SU-DHL-6 (cell line): ENCODE data around the gene ACVR2A.

Experiments
- H2AFZ ChIP-seq: fragments of 200-600 bp; sonication (generic); 2 replicates; pipeline ENCODE4 v1.6.1; 2014; ENCODE audit warnings: low read depth, mild to moderate bottlenecking, moderate library complexity, mixed read lengths, antibody characterized with exemption, low read length; ENCODE audit not compliant: severe bottlenecking
- H3F3A ChIP-seq: fragments of 200-600 bp; shearing (Covaris generic); 2 replicates; pipeline ENCODE4 v1.6.0; 2016; ENCODE audit warnings: antibody characterized with exemption, mild to moderate bottlenecking; ENCODE audit not compliant: insufficient read depth
- H3K27ac ChIP-seq: fragments of 200-600 bp; sonication (generic); 2 replicates; pipeline ENCODE4 v1.5.1; 2016; ENCODE audit warnings: low read depth, mild to moderate bottlenecking, low read length, moderate library complexity, mixed read lengths
- H3K27me3 ChIP-seq: fragments of 200-600 bp; sonication (generic), shearing (Covaris generic); 2 replicates; pipeline ENCODE4 v1.6.0; 2014; ENCODE audit warnings: mild to moderate bottlenecking, low read length
- H3K36me3 ChIP-seq: fragments of 200-600 bp; sonication (generic); 2 replicates; pipeline ENCODE4 v1.6.1; 2014; ENCODE audit warnings: mild to moderate bottlenecking, low read length, mixed read lengths
- H3K4me2 ChIP-seq: fragments of 300-600, 200-600 bp; shearing (Covaris generic), sonication (generic); 2 replicates; pipeline ENCODE4 v1.6.0; 2014; ENCODE audit warnings: low read length, low read depth, mild to moderate bottlenecking; ENCODE audit not compliant: poor library complexity, severe bottlenecking
- H3K4me3 ChIP-seq: fragments of 200-600 bp; sonication (generic); 2 replicates; pipeline ENCODE4 v1.5.1; 2014; ENCODE audit warnings: antibody characterized with exemption, low read length, mild to moderate bottlenecking, mixed read lengths; ENCODE audit not compliant: insufficient read depth, poor library complexity, severe bottlenecking
- H3K79me2 ChIP-seq: fragments of 200-600 bp; sonication (generic); 2 replicates; pipeline ENCODE4 v1.6.1; 2014; ENCODE audit warnings: mild to moderate bottlenecking, low read length, moderate library complexity; ENCODE audit not compliant: insufficient read depth
- H3K9ac ChIP-seq: fragments of 200-600 bp; sonication (generic); 2 replicates; pipeline ENCODE4 v1.7.0; 2014; ENCODE audit warnings: mild to moderate bottlenecking, low read length
- H3K9me2 ChIP-seq: fragments of 200-600 bp; sonication (generic); replicated peaks from 2 replicates; pipeline ENCODE4 v1.6.1; 2014; ENCODE audit warnings: low read length; ENCODE audit not compliant: insufficient read depth
- H3K9me3 ChIP-seq: fragments of 200-600 bp; sonication (generic); 2 replicates; pipeline ENCODE4 v1.6.1; 2014; ENCODE audit warnings: low read length, mixed read lengths; ENCODE audit not compliant: insufficient read depth
- H4K20me1 ChIP-seq: fragments of 200-600 bp; sonication (generic); 2 replicates; pipeline ENCODE4 v1.6.1; 2014; ENCODE audit warnings: low read depth, mild to moderate bottlenecking, antibody characterized with exemption, low read length, moderate library complexity, mixed read lengths
- EZH2phosphoT487 ChIP-seq: fragments of 200-600 bp; sonication (generic), shearing (Covaris generic); conservative IDR thresholded peaks from 2 replicates; pipeline ENCODE4 v1.6.1; 2018; ENCODE audit warnings: mild to moderate bottlenecking, antibody characterized with exemption, low read length, moderate library complexity, mixed read lengths
- TF ChIP-seq, protein P1 (sequence below): fragments of 200-600 bp; sonication (generic); IDR thresholded peaks from one replicate; pipeline ENCODE4 v1.5.1; 2017; ENCODE audit warnings: antibody characterized with exemption, mild to moderate bottlenecking, low read length, moderate library complexity; ENCODE audit not compliant: insufficient read depth, poor library complexity, severe bottlenecking

The ACVR2A gene

DNA sequence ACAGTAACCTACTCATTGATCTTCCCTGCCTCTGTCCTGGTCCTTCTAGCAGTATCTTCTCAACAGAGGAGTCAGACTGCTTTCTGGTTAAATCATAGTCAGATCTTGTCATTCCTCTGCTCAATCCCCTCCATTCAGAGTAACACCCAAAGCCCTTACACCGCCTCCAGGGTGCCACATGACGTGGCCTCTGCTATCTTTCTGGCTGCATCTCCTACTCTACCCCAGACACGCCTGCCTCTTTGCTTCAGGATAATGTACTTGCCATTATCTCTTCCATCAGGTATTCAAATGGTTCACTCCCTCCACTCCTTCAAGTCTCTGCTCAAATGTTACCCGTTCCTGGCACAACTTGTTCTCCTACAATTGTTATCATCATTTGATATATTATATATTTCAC, 36.3 kb upstream of the ACVR2A start:
- no peak overlapping the region for H2AFZ ChIP-seq
- no peak overlapping the region for H3K9ac ChIP-seq
- H3F3A ChIP-seq = no peaks in the 10 kb centered on the region
- no peaks in the 10 kb centered on the region for H3K9me2 ChIP-seq
- H3K36me3 ChIP-seq = no peaks in the 10 kb centered on the region
- TF ChIP-seq, protein P1, sequence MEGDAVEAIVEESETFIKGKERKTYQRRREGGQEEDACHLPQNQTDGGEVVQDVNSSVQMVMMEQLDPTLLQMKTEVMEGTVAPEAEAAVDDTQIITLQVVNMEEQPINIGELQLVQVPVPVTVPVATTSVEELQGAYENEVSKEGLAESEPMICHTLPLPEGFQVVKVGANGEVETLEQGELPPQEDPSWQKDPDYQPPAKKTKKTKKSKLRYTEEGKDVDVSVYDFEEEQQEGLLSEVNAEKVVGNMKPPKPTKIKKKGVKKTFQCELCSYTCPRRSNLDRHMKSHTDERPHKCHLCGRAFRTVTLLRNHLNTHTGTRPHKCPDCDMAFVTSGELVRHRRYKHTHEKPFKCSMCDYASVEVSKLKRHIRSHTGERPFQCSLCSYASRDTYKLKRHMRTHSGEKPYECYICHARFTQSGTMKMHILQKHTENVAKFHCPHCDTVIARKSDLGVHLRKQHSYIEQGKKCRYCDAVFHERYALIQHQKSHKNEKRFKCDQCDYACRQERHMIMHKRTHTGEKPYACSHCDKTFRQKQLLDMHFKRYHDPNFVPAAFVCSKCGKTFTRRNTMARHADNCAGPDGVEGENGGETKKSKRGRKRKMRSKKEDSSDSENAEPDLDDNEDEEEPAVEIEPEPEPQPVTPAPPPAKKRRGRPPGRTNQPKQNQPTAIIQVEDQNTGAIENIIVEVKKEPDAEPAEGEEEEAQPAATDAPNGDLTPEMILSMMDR = no peak
- TF ChIP-seq EZH2phosphoT487 = no peak
- H3K4me3 ChIP-seq = no peak overlapping the region
- no peak overlapping the region for H3K27ac ChIP-seq
- no peaks in the 10 kb centered on the region for H3K27me3 ChIP-seq
- H3K9me3 ChIP-seq = no peaks in the 10 kb centered on the region
- H3K4me2 ChIP-seq = no peak overlapping the region
- H4K20me1 ChIP-seq = no peaks in the 10 kb centered on the region
- no peaks in the 10 kb centered on the region for H3K79me2 ChIP-seq

DNA sequence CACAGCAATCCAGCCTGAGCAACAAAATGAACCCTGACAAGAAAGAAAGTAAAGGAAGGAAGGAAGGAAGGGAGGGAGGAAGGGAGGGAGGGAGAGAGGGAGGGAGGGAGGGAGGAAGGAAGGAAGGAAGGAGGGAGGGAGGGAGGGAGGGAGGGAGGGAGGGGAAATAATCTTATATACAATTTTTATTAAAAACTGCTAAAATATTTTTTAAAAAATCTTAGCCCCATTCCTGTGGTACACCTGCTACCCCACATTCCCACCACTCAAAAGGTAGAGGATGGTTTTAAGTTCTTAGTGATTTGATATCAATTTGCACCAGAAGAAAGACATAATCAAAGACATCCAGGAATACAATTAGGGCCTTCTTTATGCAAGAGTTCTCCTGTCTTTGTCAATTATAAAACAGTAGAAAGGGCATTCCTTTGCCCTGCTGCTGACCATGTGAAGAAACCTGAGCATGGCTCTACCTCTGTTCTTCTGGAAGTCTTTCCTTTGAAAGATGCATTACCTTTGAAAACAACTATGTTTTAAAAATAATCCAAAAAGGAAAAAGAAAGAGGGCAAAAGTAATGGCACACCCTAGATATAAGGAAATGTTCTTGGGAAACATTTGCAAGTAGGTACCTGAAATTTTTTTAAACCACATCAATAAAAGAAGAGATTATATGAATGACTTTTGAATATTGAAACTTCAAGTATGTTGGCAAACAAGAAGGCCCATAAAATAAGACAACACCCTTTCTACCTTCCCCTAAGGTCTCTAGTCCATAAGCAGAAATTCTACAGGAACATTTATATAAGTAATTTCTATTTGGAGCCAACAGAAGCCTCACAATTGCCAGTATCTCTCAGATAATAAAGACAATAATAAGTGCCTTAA, 33.7 kb upstream of the ACVR2A start:
- no peaks in the 10 kb centered on the region for H3K9me2 ChIP-seq
- no peak overlapping the region for H3K27ac ChIP-seq

DNA sequence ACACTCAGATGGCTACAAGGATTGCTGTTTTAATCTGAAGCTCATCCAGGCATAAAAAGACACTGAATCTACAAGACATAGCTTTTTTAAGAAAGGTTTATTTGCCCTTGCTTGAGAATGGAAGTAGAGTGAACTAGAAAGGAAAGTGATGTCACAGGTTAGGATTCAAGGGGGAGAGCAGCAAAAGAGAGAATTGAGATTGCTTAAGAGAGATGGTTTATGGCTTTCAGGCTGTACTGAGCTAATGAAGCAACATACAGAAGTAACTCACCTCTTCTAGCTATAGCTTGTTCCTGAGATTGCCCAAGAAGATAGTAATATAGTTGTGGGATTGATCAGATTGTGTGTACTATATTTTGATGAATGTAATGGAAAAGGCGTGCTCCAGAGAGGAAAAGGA, 26.1 kb upstream of the ACVR2A start:
- Histone ChIP-seq H2AFZ (no peak overlapping the region), H3K27me3 (no peaks in the 10 kb centered on the region), H3K36me3 (no peaks in the 10 kb centered on the region), H3K79me2 (no peaks in the 10 kb centered on the region), H3K4me3 (no peak overlapping the region), H3K9me3 (no peaks in the 10 kb centered on the region), H3K4me2 (no peak overlapping the region), H3K9me2 (no peaks in the 10 kb centered on the region), H3K9ac (no peak overlapping the region), H4K20me1 (no peaks in the 10 kb centered on the region), H3K27ac (no peak overlapping the region), H3F3A (no peaks in the 10 kb centered on the region)
- TF ChIP-seq, protein P1 = no peak
- no peak for TF ChIP-seq EZH2phosphoT487

More for the DNA sequence above, 33.7 kb upstream of the ACVR2A start:
- Histone ChIP-seq H3K4me2 (no peak overlapping the region), H4K20me1 (no peaks in the 10 kb centered on the region), H3K79me2 (no peaks in the 10 kb centered on the region), H3K36me3 (no peaks in the 10 kb centered on the region), H3F3A (no peaks in the 10 kb centered on the region), H3K9me3 (no peaks in the 10 kb centered on the region), H3K4me3 (no peak overlapping the region), H3K9ac (no peak overlapping the region), H2AFZ (no peak overlapping the region), H3K27me3 (no peaks in the 10 kb centered on the region)
- TF ChIP-seq EZH2phosphoT487 = no peak
- TF ChIP-seq, protein P1 = no peak
